Smooth muscle cell (in vitro differentiated cells): ENCODE results near the gene SLC28A1. TPM values are rescaled to one million over a fixed set of nuclear protein-coding genes. Genes with fewer than 3 reads are reported as not detected.

Experiments
- DNase-seq: peaks from one replicate; lab custom pipeline; 2025; ENCODE audit not compliant: unreplicated experiment; lab: John Stamatoyannopoulos, UW
- H2AFZ ChIP-seq: fragments of 200-600 bp; sonication (generic); 2 replicates; pipeline ENCODE4 v1.6.0; 2016; ENCODE audit warnings: antibody characterized with exemption, low read depth, mild to moderate bottlenecking
- H3F3A ChIP-seq: fragments of 200-600 bp; sonication (generic); 2 replicates; pipeline ENCODE4 v1.6.0; 2017; ENCODE audit warnings: antibody characterized with exemption, low read depth
- H3K27ac ChIP-seq: fragments of 200-600 bp; sonication (generic); 2 replicates; pipeline ENCODE4 v1.5.1; 2016; ENCODE audit warnings: low read depth, mild to moderate bottlenecking
- H3K27me3 ChIP-seq: fragments of 200-600 bp; sonication (generic); 2 replicates; pipeline ENCODE4 v1.6.1; 2016; ENCODE audit warnings: low read depth, mild to moderate bottlenecking
- H3K36me3 ChIP-seq: fragments of 200-600 bp; sonication (generic); 2 replicates; pipeline ENCODE4 v1.5.1; 2016; ENCODE audit warnings: low read depth
- H3K4me1 ChIP-seq: fragments of 200-600 bp; sonication (generic); 2 replicates; pipeline ENCODE4 v1.5.1; 2016; ENCODE audit warnings: low read depth
- H3K4me2 ChIP-seq: fragments of 200-600 bp; sonication (generic); 2 replicates; pipeline ENCODE4 v1.6.0; 2016; ENCODE audit warnings: mild to moderate bottlenecking
- H3K4me3 ChIP-seq: fragments of 200-600 bp; sonication (generic); 2 replicates; pipeline ENCODE4 v1.5.1; 2016; ENCODE audit warnings: mild to moderate bottlenecking
- H3K79me2 ChIP-seq: fragments of 200-600 bp; sonication (generic); 2 replicates; pipeline ENCODE4 v1.6.0; 2016; ENCODE audit warnings: low read depth, mild to moderate bottlenecking
- H3K9ac ChIP-seq: fragments of 200-600 bp; sonication (generic); 2 replicates; pipeline ENCODE4 v1.6.0; 2016; ENCODE audit warnings: low read depth
- H3K9me3 ChIP-seq: fragments of 200-600 bp; sonication (generic); replicated peaks from 2 replicates; pipeline ENCODE4 v1.5.1; 2016; ENCODE audit warnings: low read depth
- H4K20me1 ChIP-seq: fragments of 200-600 bp; sonication (generic); 2 replicates; pipeline ENCODE4 v1.6.0; 2016; ENCODE audit warnings: low read depth
- WGBS: methylation state at CpG from one replicate; pipeline ENCODE4 v1.1.7; 2016; ENCODE audit warnings: low lambda C conversion rate; 5-methylcytosine and 5-hydroxymethylcytosine counted together
- polyA plus RNA-seq: library from polyadenylated mRNA; unstranded; fragments of >200 nt; fragmentation: Nextera tagmentation; extraction: Ambion mirVana; gene quantifications from 2 replicates; pipeline ENCODE4 v1.2.1, GENCODE V29; 2016
- total RNA-seq: library from RNA; depleted of rRNA; stranded (reverse); fragments of >200 nt; gene quantifications from 2 replicates; pipeline ENCODE4 v1.2.3, GENCODE V29; 2014
- TF ChIP-seq, protein P1 (sequence below): fragments of 200-600 bp; sonication (generic); IDR thresholded peaks from 2 replicates; pipeline ENCODE4 v1.5.1; 2017; ENCODE audit warnings: borderline replicate concordance, mild to moderate bottlenecking, antibody characterized with exemption; ENCODE audit not compliant: insufficient read depth, poor library complexity, severe bottlenecking

The SLC28A1 gene
- total and polyA plus RNA-seq, 2 experiments from 2014 or later = 0.09 TPM; not detected in 1

DNA sequence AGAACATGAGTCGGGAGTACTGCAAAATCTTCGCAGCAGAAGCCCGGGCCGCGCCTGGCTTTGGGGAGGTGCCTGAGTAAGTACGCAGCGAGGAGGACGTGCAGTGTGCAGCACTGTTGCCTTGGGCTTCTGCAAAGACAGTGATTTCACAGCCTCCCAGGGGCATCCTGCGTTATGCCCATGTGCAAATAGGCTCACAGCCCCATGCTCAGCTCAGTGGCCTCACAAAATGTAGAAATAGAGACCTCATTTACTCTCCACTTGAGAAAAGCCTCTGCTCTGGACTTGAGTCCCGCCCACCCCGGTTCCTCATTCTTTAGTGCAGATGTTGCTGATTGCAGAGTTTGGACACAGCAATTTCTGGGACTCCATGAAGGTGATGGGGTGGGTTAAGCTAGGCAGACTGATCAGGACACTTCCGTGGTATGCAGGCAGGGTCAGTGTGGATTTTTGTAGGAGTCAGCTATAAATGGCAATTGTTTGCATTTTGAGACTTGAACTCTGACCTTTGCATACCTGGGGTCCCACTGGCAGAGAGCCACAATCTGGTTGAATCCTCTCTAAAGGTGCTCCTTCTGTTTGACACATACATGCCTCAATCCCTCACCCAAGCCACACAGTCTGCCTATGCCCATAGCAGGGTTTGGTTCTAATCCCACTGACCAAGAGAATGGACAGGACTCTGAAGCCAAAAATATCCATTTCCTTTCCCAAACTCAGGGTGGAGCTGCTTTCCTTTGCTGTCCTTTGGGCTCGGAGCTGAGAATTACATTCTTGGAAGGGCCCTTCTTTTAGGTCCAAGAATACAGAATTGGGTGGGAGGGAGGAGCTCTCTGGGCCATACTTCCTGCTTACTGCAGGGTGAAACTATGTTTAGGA is 20.7 kb upstream of the SLC28A1 start:
- Histone ChIP-seq H3K27ac (no peak overlapping the region), H4K20me1 (no peaks in the 10 kb centered on the region), H3K4me2 (no peak overlapping the region), H3K36me3 (no peaks in the 10 kb centered on the region), H3K4me1 (no peaks in the 10 kb centered on the region), H3K27me3 (no peaks in the 10 kb centered on the region), H3K79me2 (no peaks in the 10 kb centered on the region), H3K4me3 (no peak overlapping the region), H3F3A (no peaks in the 10 kb centered on the region), H2AFZ (no peak overlapping the region), H3K9me3 (no peaks in the 10 kb centered on the region), H3K9ac (no peak overlapping the region)
- WGBS = 88% methylated on average over 13 of the region's 13 CpGs
- no peak for DNase-seq
- TF ChIP-seq, protein P1, sequence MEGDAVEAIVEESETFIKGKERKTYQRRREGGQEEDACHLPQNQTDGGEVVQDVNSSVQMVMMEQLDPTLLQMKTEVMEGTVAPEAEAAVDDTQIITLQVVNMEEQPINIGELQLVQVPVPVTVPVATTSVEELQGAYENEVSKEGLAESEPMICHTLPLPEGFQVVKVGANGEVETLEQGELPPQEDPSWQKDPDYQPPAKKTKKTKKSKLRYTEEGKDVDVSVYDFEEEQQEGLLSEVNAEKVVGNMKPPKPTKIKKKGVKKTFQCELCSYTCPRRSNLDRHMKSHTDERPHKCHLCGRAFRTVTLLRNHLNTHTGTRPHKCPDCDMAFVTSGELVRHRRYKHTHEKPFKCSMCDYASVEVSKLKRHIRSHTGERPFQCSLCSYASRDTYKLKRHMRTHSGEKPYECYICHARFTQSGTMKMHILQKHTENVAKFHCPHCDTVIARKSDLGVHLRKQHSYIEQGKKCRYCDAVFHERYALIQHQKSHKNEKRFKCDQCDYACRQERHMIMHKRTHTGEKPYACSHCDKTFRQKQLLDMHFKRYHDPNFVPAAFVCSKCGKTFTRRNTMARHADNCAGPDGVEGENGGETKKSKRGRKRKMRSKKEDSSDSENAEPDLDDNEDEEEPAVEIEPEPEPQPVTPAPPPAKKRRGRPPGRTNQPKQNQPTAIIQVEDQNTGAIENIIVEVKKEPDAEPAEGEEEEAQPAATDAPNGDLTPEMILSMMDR = no peak

DNA sequence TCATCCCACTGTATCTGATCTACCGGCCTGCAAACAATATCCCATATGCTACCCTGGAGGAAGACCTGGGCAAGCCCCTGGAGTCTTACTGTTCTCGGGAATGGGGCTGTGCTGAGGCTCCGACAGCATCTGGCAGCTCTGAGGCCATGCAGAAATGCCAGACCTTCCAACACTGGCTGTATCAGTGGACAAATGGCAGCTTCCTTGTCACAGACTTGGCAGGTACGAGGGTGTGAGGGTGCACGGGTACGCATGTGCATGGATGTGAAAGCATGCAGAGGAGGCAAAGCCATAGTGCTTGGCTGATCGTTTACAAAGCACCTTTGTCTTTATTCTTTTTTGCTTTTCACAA is 20.0 kb upstream of the SLC28A1 start:
- Histone ChIP-seq H3K27ac (no peak overlapping the region), H3K4me3 (no peak overlapping the region), H4K20me1 (no peaks in the 10 kb centered on the region), H3K27me3 (no peaks in the 10 kb centered on the region), H3K36me3 (no peaks in the 10 kb centered on the region), H2AFZ (no peak overlapping the region), H3K4me2 (no peak overlapping the region), H3K9ac (no peak overlapping the region), H3K4me1 (no peaks in the 10 kb centered on the region), H3K9me3 (no peaks in the 10 kb centered on the region), H3F3A (no peaks in the 10 kb centered on the region), H3K79me2 (no peaks in the 10 kb centered on the region)
- TF ChIP-seq, protein P1 = no peak
- 96% methylated on average over 7 of the region's 7 CpGs for WGBS
- DNase-seq = no peak

DNA sequence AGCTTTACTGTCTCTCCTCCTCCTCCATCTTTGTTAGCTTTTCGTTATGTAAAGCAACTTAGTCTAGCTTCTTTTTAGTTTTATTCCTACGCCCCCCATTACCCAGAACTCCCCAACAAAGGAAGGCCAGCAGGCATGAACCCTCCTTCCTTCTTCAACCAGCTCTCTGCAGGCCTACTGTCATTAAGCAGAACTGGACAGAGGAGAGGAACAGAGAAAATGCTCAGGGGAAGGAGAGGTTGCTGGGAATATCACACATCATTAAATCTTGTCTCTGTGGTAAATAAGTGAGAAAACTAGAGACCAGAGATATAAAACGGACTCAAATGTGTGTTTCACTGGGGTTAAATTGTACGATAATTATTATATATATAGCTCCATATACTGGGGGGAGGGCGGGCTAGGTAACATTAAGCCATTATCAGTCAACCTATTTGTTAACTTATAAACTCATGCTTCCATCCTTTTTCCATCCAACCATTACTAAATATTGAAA is 19.3 kb upstream of the SLC28A1 start:
- TF ChIP-seq, protein P1 = no peak

More for the DNA sequence above, 19.3 kb upstream of the SLC28A1 start:
- H3K27ac ChIP-seq = no peak overlapping the region
- no peaks in the 10 kb centered on the region for H3K4me1 ChIP-seq
- H3K9me3 ChIP-seq = no peaks in the 10 kb centered on the region
- H3K4me3 ChIP-seq = no peak overlapping the region
- no peak for DNase-seq
- no peaks in the 10 kb centered on the region for H3K36me3 ChIP-seq
- H3K4me2 ChIP-seq = no peak overlapping the region
- no peak overlapping the region for H2AFZ ChIP-seq
- H3K9ac ChIP-seq = no peak overlapping the region
- WGBS = 93% methylated on average over 5 of the region's 5 CpGs
- H4K20me1 ChIP-seq = no peaks in the 10 kb centered on the region
- no peaks in the 10 kb centered on the region for H3F3A ChIP-seq
- no peaks in the 10 kb centered on the region for H3K79me2 ChIP-seq
- H3K27me3 ChIP-seq = no peaks in the 10 kb centered on the region
